Hepatocyte (in vitro differentiated cells): ENCODE data around the gene FIP1L1.

Source experiments
- EZH2phosphoT487 ChIP-seq: fragments of 200-600 bp; sonication (generic); IDR thresholded peaks from one replicate; pipeline ENCODE4 v1.6.1; 2018; ENCODE audit warnings: antibody characterized with exemption, mild to moderate bottlenecking, low read depth, moderate library complexity; ENCODE audit not compliant: unreplicated experiment, severe bottlenecking
- TF ChIP-seq, protein P1 (sequence below): fragments of 200-600 bp; sonication (generic); IDR thresholded peaks from 2 replicates; pipeline ENCODE4 v1.5.1; 2016; ENCODE audit warnings: antibody characterized with exemption, mild to moderate bottlenecking; ENCODE audit not compliant: poor library complexity

DNA sequence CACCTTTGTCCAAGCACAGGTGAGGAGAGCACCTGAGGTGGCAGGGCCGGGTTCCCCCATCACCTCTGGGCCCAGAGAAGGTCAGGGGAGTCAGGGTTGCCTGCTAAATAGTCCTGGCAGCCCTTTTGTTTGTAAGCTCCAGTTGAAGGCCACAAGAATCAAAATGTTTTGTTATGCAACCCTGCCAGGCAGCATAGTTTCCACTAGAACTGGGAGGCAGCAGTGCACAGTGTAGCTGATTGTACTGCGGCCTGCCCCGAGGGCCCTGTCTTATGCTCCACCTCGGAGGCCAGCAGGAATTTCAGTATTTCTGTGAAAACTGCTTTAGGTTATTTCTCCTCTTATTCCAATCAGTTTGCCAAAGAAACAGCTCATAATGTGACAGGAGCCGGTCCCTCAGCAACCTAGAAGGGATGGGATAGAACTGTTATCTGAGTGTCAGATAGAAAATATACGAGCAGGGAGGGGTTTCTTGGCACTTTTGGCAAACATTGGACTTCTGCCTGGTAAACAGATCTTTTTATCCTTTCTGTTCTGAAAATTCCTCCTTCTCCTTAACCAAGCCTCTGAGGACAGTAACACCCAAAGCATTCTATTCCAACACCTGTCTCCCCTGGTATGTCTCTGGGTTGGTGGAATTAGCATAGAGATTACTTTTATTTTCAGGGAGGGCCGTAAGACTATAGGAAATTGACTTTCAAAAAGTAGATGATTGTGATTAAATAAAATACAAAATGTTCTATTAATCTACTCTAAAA is 120.2 kb downstream of the FIP1L1 start:
- TF ChIP-seq, protein P1, sequence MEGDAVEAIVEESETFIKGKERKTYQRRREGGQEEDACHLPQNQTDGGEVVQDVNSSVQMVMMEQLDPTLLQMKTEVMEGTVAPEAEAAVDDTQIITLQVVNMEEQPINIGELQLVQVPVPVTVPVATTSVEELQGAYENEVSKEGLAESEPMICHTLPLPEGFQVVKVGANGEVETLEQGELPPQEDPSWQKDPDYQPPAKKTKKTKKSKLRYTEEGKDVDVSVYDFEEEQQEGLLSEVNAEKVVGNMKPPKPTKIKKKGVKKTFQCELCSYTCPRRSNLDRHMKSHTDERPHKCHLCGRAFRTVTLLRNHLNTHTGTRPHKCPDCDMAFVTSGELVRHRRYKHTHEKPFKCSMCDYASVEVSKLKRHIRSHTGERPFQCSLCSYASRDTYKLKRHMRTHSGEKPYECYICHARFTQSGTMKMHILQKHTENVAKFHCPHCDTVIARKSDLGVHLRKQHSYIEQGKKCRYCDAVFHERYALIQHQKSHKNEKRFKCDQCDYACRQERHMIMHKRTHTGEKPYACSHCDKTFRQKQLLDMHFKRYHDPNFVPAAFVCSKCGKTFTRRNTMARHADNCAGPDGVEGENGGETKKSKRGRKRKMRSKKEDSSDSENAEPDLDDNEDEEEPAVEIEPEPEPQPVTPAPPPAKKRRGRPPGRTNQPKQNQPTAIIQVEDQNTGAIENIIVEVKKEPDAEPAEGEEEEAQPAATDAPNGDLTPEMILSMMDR: no peak
- TF ChIP-seq EZH2phosphoT487: no peak
